OCI-LY3 (cell line): ENCODE data around the gene L2HGDH.

Source experiments
- EZH2phosphoT487 ChIP-seq: fragments of 200-600 bp; shearing (Covaris generic); IDR thresholded peaks from 2 replicates; pipeline ENCODE4 v1.6.1; 2018; ENCODE audit warnings: antibody characterized with exemption, mixed run types, low read depth
- TF ChIP-seq, protein P1 (sequence below): fragments of 200-600, 300-600 bp; sonication (generic); IDR thresholded peaks from 2 replicates; pipeline ENCODE4 v1.5.1; 2014; ENCODE audit warnings: antibody characterized with exemption, low read length, low read depth

DNA sequence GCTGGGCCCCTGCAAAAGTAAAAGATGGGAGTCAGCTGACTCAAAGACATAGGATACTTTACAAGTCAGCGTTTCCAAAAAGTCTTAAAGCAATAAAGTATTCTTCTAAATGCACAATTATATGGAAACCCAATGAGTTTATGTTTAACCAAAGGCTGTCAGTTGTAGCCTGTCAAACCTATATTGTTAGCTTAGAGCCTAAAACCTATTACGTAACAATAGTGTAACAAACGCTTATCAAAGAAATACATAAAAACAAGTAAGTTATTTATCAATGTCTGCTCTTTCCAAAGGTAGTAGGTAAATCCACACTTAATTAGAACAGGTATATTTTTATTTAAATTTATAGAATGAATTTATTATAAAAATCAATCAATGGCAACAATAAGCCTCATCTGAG lies 64.8 kb downstream of the L2HGDH start:
- no peak for TF ChIP-seq EZH2phosphoT487
- TF ChIP-seq, protein P1, sequence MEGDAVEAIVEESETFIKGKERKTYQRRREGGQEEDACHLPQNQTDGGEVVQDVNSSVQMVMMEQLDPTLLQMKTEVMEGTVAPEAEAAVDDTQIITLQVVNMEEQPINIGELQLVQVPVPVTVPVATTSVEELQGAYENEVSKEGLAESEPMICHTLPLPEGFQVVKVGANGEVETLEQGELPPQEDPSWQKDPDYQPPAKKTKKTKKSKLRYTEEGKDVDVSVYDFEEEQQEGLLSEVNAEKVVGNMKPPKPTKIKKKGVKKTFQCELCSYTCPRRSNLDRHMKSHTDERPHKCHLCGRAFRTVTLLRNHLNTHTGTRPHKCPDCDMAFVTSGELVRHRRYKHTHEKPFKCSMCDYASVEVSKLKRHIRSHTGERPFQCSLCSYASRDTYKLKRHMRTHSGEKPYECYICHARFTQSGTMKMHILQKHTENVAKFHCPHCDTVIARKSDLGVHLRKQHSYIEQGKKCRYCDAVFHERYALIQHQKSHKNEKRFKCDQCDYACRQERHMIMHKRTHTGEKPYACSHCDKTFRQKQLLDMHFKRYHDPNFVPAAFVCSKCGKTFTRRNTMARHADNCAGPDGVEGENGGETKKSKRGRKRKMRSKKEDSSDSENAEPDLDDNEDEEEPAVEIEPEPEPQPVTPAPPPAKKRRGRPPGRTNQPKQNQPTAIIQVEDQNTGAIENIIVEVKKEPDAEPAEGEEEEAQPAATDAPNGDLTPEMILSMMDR, result no peak
